Kidney (tissue), 14 donors: ENCODE data around the gene MAPRE2. TPM values are rescaled to one million over a fixed set of nuclear protein-coding genes. Genes with fewer than 3 reads are reported as not detected.

ENCODE experiments used
- DNase-seq, 5 donors: peaks; one replicate each; pipeline ENCODE4 v3.0.0-alpha.2; 2013 to 2020
- FAIRE-seq: peaks from 2 replicates; lab custom pipeline; 2012; peaks lifted over from hg19 to GRCh38; lab: Jason Lieb, UNC
- H3K27ac ChIP-seq, 2 donors: one replicate each; pipeline ENCODE4 v1.7.0; 2013; ENCODE audit warnings: low read depth in 2 of 2, low read length in 2 of 2, inconsistent platforms in 1 of 2
- H3K27me3 ChIP-seq: one replicate; pipeline ENCODE4 v1.7.1; 2013; ENCODE audit warnings: low read length, inconsistent platforms; ENCODE audit not compliant: control insufficient read depth, insufficient read depth
- H3K36me3 ChIP-seq, 3 donors: one replicate each; pipeline versions ENCODE4 v1.7.0 to v1.7.1; 2013; ENCODE audit warnings: low read length in 3 of 3, control low read depth in 1 of 3, inconsistent platforms in 1 of 3; ENCODE audit not compliant: insufficient read depth in 3 of 3, control insufficient read depth in 2 of 3
- H3K4me1 ChIP-seq, 3 donors: one replicate each; pipeline versions ENCODE4 v1.7.0 to v1.7.1; 2013; ENCODE audit warnings: low read length in 3 of 3, inconsistent platforms in 1 of 3, low read depth in 1 of 3; ENCODE audit not compliant: control insufficient read depth in 2 of 3, insufficient read depth in 2 of 3
- H3K4me3 ChIP-seq, 3 donors: one replicate each; pipeline versions ENCODE4 v1.7.0 to v1.8.1; 2013; ENCODE audit warnings: low read length in 3 of 3, control low read depth in 1 of 3, inconsistent platforms in 1 of 3
- H3K9ac ChIP-seq, 3 donors: one replicate each; pipeline versions ENCODE4 v1.7.0 to v1.7.1; 2013; ENCODE audit warnings: low read length in 3 of 3, control low read depth in 1 of 3, inconsistent platforms in 1 of 3
- H3K9me3 ChIP-seq, 3 donors: one replicate each; pipeline versions ENCODE4 v1.7.0 to v1.7.1; 2013; ENCODE audit warnings: low read length in 3 of 3, control low read depth in 1 of 3, inconsistent platforms in 1 of 3; ENCODE audit not compliant: control insufficient read depth in 2 of 3, insufficient read depth in 1 of 3
- intact Hi-C: fragments of 100-400 bp; cut with DNase I; formaldehyde crosslinking; loops from one replicate; pipeline ENCODE4 v1.11.1; 2022
- polyA plus RNA-seq: library from polyadenylated mRNA; stranded (reverse); fragments of 350-450 nt; fragmentation: Illumina TruSeq; extraction: RNeasy Lipid Tissue Mini Kit (QIAGEN cat#74804); gene quantifications from one replicate; pipeline ENCODE4 v1.2.3, GENCODE V29; 2014; ENCODE audit warnings: low read depth, low replicate concordance; ENCODE audit not compliant: insufficient read depth
- total RNA-seq: library from RNA; stranded (reverse); fragmentation: NEBNext Ultra II Directional; extraction: Animal tissue kit (Norgen Biotek cat#: 25700); gene quantifications from one replicate; pipeline ENCODE4 v1.2.1, GENCODE V29; 2021
- TF ChIP-seq, protein P1 (sequence below): IDR thresholded peaks from 3 replicates; pipeline ENCODE4 v1.5.1; 2012; ENCODE audit warnings: mild to moderate bottlenecking, moderate library complexity, borderline replicate concordance; ENCODE audit not compliant: insufficient read depth; ENCODE audit errors: extremely low read depth
- donor health status: control.
- donor health status: control.
- donor health status: control.
- donor health status: control.
- donor health status: control.
- donor health status: DM: yes; HTN: yes; CAD: no.
- donor health status: Normal renal cell carcinoma (clear cell type).

Gene MAPRE2
- total and polyA plus RNA-seq, 2 donors from 2014 or later: 15.2 to 30.2 TPM

DNA sequence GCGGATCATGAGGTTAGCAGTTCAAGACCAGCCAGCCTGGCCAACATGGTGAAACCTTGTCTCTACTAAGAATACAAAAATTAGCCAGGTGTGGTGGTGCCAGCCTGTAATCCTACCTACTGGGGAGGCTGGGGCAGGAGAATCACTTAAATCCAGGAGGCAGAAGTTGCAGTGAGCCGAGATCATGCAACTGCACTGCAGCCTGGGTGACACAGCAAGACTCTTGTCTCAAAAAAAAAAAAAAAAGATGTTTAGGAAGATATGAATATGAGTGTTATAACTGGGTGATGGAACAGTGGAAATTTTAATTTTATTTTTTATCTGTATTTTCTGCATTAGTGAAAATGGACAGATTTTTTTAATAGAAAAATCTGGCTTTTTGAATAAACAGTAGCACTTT is 14.5 kb downstream of the MAPRE2 start:
- Histone ChIP-seq H3K4me3 (no peak overlapping the region), H3K4me1 (peaks cover 0 to 7% (median 0%) of the 10 kb centered on the region in 3 donors), H3K36me3 (no peaks in the 10 kb centered on the region), H3K9me3 (no peaks in the 10 kb centered on the region), H3K27me3 (no peaks in the 10 kb centered on the region), H3K9ac (no peak overlapping the region), H3K27ac (no peak overlapping the region)
- intact Hi-C loops: no loop called here
- FAIRE-seq: no peak
- TF ChIP-seq, protein P1, sequence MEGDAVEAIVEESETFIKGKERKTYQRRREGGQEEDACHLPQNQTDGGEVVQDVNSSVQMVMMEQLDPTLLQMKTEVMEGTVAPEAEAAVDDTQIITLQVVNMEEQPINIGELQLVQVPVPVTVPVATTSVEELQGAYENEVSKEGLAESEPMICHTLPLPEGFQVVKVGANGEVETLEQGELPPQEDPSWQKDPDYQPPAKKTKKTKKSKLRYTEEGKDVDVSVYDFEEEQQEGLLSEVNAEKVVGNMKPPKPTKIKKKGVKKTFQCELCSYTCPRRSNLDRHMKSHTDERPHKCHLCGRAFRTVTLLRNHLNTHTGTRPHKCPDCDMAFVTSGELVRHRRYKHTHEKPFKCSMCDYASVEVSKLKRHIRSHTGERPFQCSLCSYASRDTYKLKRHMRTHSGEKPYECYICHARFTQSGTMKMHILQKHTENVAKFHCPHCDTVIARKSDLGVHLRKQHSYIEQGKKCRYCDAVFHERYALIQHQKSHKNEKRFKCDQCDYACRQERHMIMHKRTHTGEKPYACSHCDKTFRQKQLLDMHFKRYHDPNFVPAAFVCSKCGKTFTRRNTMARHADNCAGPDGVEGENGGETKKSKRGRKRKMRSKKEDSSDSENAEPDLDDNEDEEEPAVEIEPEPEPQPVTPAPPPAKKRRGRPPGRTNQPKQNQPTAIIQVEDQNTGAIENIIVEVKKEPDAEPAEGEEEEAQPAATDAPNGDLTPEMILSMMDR: no peak
- DNase-seq: no peak

DNA sequence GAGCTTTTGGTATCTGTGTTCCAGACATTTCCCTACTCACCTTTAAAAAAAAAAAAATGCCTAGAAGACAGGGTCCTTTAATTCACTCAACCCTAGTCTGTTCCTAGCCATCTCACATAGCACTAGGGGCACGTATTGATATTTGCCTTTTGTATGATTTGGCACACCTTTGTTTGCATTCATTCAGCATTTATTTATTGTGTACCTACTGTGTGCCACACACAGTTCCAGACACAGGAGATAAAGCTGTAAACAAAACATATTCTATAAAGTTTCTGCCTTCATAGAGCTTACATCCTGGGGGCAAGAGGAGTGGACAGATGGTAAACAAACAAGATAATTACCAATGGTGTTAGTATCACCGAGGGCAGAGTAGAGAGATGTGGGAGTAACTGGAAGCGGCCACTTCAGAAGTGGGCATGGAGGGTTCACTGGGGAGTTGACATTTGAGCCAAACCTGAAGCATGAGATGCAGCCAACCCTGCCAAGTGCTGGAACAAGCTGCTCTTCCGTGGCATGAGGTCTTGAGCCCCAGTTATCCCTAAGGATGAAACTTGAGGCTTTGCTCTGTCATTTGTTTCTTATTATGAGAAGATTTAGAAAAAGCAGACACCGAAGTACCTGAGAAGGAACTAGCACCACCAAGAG is 18.2 kb downstream of the MAPRE2 start:
- H3K36me3 ChIP-seq: no peaks in the 10 kb centered on the region
- H3K4me3 ChIP-seq: no peak overlapping the region
- intact Hi-C loops: no loop called here
- H3K27me3 ChIP-seq: no peaks in the 10 kb centered on the region
- no peak overlapping the region for H3K9ac ChIP-seq
- H3K4me1 ChIP-seq: no peaks in the 10 kb centered on the region
- FAIRE-seq (no peak), DNase-seq (peak in 3 of 5 donors; percentile 38 to 58 (median 53))
- peak overlapping the region in 1 of 2 donors; percentile 20 for H3K27ac ChIP-seq
- H3K9me3 ChIP-seq: no peaks in the 10 kb centered on the region
- TF ChIP-seq, protein P1: no peak

DNA sequence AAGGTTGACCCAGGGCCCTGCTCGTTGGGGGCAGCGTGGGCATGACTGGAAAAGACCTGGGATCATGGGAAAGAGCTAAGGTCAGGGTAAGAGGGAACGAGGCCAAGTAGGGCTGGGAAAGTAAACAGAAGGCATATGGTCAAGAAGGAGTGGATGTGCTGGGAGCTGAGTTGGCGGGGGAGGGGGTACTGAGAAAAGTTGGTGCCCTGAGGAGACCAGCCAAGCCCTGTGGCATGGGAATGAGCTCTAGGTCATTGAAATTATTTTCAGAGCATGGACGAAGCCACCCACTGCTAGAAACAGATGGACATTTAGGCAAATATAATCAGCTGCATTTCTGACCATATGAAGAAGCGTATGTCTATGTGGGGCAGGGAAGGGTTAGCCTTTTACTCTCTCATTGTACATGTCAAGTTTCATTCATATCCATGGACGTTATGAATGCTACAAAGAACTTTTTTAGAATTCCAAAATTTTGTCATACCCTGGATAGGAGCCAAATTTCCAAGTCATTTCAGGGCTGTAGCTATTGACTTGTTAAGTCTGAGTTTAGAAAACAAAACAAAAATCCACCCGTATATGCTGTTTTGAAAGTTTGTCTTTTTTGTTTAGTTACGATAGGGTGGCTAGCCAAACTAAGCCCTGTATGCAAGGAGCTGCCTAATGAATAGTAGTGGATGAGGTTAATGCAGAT is 19.1 kb downstream of the MAPRE2 start:
- H3K27ac ChIP-seq: no peak overlapping the region
- no peaks in the 10 kb centered on the region for H3K4me1 ChIP-seq
- no peaks in the 10 kb centered on the region for H3K36me3 ChIP-seq
- H3K4me3 ChIP-seq: no peak overlapping the region
- DNase-seq (no peak), FAIRE-seq (no peak)
- TF ChIP-seq, protein P1: no peak
- H3K9ac ChIP-seq: no peak overlapping the region
- H3K9me3 ChIP-seq: no peaks in the 10 kb centered on the region
- H3K27me3 ChIP-seq: no peaks in the 10 kb centered on the region
- intact Hi-C loops: no loop called here
